Left ventricle myocardium inferior (tissue), 1 donor: ENCODE results near the gene RXRA. TPM values are rescaled to one million over a fixed set of nuclear protein-coding genes. Genes with fewer than 3 reads are reported as not detected.
A peak's percentile ranks its signal among the peaks of the same experiment; 100 is the strongest.

Source experiments
- DNase-seq: peaks from one replicate; pipeline ENCODE4 v3.0.0-alpha.2; 2020
- H3K27ac ChIP-seq: fragments of 200-600 bp; replicated peaks from 2 replicates; pipeline ENCODE4 v1.8.0; 2021
- H3K27me3 ChIP-seq: fragments of 200-600 bp; 2 replicates; pipeline ENCODE4 v1.8.0; 2021; ENCODE audit warnings: low read depth
- H3K36me3 ChIP-seq: fragments of 200-600 bp; 2 replicates; pipeline ENCODE4 v1.8.0; 2021
- H3K4me1 ChIP-seq: fragments of 200-600 bp; 2 replicates; pipeline ENCODE4 v1.8.0; 2021
- H3K4me3 ChIP-seq: fragments of 200-600 bp; 2 replicates; pipeline ENCODE4 v1.8.0; 2021; ENCODE audit warnings: mild to moderate bottlenecking, moderate library complexity
- H3K9me3 ChIP-seq: fragments of 200-600 bp; replicated peaks from 2 replicates; pipeline ENCODE4 v1.8.0; 2021
- CTCF ChIP-seq: fragments of 200-600 bp; IDR thresholded peaks from 2 replicates; pipeline ENCODE4 v1.8.0; 2021; ENCODE audit warnings: antibody characterized with exemption, mild to moderate bottlenecking, borderline replicate concordance
- intact Hi-C: fragments of 100-400 bp; cut with micrococcal nuclease; formaldehyde crosslinking; loops from one replicate; pipeline ENCODE4 v1.11.0; 2022
- total RNA-seq: library from RNA; stranded (reverse); fragmentation: NEBNext Ultra II Directional; extraction: Animal tissue kit (Norgen Biotek cat#: 25700); gene quantifications from one replicate; pipeline ENCODE4 v1.2.1, GENCODE V29; 2021
- donor health status: DM: no; HTN: yes; CAD: no; lungs with severe emphysema.

The RXRA gene
- total RNA-seq, 1 donor from 2014 or later = 57.1 TPM

- Histone ChIP-seq H3K27ac (peak overlapping the region; percentile 25), H3K9me3 (no peaks in the 10 kb centered on the region), H3K4me3 (no peak overlapping the region), H3K27me3 (no peaks in the 10 kb centered on the region), H3K4me1 (peaks cover 94% of the 10 kb centered on the region), H3K36me3 (peaks cover 18% of the 10 kb centered on the region)
- DNase-seq = no peak
- intact Hi-C loops = no loop called here
- TF ChIP-seq CTCF = no peak
Observed at GRCh38 chr9:134439368-134439784, 113.1 kb downstream of the RXRA start.

- no peaks in the 10 kb centered on the region for H3K27me3 ChIP-seq
- TF ChIP-seq CTCF = no peak
- peaks cover 81% of the 10 kb centered on the region for H3K4me1 ChIP-seq
- peaks cover 14% of the 10 kb centered on the region for H3K36me3 ChIP-seq
- intact Hi-C loops = no loop called here
- no peak overlapping the region for H3K4me3 ChIP-seq
- DNase-seq = no peak
- H3K27ac ChIP-seq = no peak overlapping the region
- H3K9me3 ChIP-seq = no peaks in the 10 kb centered on the region
Observed at GRCh38 chr9:134440636-134441226, 114.5 kb downstream of the RXRA start.

DNA sequence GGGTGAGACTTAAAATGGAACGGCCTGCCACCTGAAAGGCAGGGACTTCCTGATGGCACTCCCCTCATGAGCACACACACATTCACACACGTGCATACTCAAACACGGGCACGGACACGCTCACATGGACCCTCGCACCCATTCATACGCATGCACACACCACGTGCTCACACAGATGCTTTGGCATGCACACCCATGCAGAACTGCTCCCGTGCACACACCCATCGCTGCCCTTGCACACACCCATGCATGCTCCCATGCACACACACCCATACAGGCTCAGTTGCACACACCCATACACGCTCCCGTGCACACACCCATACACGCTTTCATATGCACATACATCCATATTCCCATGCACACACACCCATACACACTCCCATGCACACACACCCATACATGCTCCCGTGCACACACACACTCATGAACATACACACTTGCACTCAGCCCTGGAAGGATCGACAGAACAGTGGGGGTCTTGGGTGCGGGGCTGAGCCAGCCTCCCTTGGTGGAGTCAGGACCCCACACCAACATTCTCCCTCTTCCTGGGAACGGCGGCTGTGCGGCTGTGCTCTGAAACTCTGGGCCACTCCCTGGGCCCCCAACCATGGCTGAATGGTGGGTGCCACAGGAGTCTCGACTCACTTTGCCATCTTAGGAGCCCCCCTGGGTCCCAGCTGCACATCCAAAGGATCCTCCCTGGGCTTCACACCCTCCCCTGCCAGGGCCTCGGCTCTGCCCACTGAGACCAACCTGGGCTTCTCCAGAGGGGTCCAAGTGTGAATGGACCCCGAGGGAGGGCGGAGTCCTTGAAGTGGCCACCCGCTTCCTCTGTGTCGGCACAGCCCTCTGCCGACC lies 115.2 kb downstream of the RXRA start:
- intact Hi-C loops = loop anchor here (2.0 kb wide), 1 partner anchor 271 kb away; no protein-coding TSS in a partner anchor
- Histone ChIP-seq H3K4me3 (no peak overlapping the region), H3K27ac (no peak overlapping the region), H3K9me3 (no peaks in the 10 kb centered on the region), H3K36me3 (peaks cover 9% of the 10 kb centered on the region), H3K4me1 (peaks cover 74% of the 10 kb centered on the region), H3K27me3 (no peaks in the 10 kb centered on the region)
- TF ChIP-seq CTCF = no peak
- no peak for DNase-seq

- TF ChIP-seq CTCF = no peak
- Histone ChIP-seq H3K27me3 (peaks cover 5% of the 10 kb centered on the region), H3K36me3 (peaks cover 3% of the 10 kb centered on the region), H3K4me3 (no peak overlapping the region), H3K9me3 (no peaks in the 10 kb centered on the region), H3K4me1 (peaks cover 67% of the 10 kb centered on the region), H3K27ac (no peak overlapping the region)
- DNase-seq = no peak
- intact Hi-C loops = loop anchor here (2.0 kb wide), 1 partner anchor 271 kb away; no protein-coding TSS in a partner anchor
Observed at GRCh38 chr9:134442085-134442474, 115.8 kb downstream of the RXRA start.

GRCh38 chr9:134442486-134443173 lies 116.4 kb downstream of the RXRA start:
- no peak for TF ChIP-seq CTCF
- no peak for DNase-seq
- Histone ChIP-seq H3K4me1 (peaks cover 62% of the 10 kb centered on the region), H3K36me3 (no peaks in the 10 kb centered on the region), H3K27me3 (peaks cover 5% of the 10 kb centered on the region), H3K4me3 (no peak overlapping the region), H3K9me3 (no peaks in the 10 kb centered on the region), H3K27ac (no peak overlapping the region)
- intact Hi-C loops = loop anchor here (2.0 kb wide), 1 partner anchor 272 kb away; no protein-coding TSS in a partner anchor
